Large intestine (tissue), 3 donors: ENCODE data around the gene KLK11. TPM values are rescaled to one million over a fixed set of nuclear protein-coding genes. Genes with fewer than 3 reads are reported as not detected.

ENCODE experiments used
- DNase-seq, 2 donors: peaks; one replicate each; pipeline versions ENCODE4 v3.0.0 to v3.0.0-alpha.2; 2013
- H3K27ac ChIP-seq: one replicate; pipeline ENCODE4 v1.5.1; 2013; ENCODE audit warnings: low read length
- H3K27me3 ChIP-seq: 2 replicates; pipeline ENCODE4 v1.6.1; 2013; ENCODE audit warnings: low read length; ENCODE audit not compliant: control insufficient read depth, insufficient read depth
- H3K36me3 ChIP-seq: 2 replicates; pipeline ENCODE4 v1.6.1; 2013; ENCODE audit warnings: low read length; ENCODE audit not compliant: control insufficient read depth, insufficient read depth
- H3K4me1 ChIP-seq: one replicate; pipeline ENCODE4 v1.6.1; 2013; ENCODE audit warnings: low read length; ENCODE audit not compliant: control insufficient read depth, insufficient read depth
- H3K4me3 ChIP-seq: one replicate; pipeline ENCODE4 v1.5.1; 2013; ENCODE audit warnings: low read length
- H3K9me3 ChIP-seq: one replicate; pipeline ENCODE4 v1.6.1; 2013; ENCODE audit warnings: mild to moderate bottlenecking, low read depth, low read length, moderate library complexity; ENCODE audit not compliant: control insufficient read depth
- WGBS: methylation state at CpG from one replicate; pipeline ENCODE4 v1.1.5; 2013; ENCODE audit warnings: low lambda C conversion rate; ENCODE audit not compliant: insufficient coverage; 5-methylcytosine and 5-hydroxymethylcytosine counted together
- polyA plus RNA-seq: library from polyadenylated mRNA; unstranded; fragments of 120-200 nt; gene quantifications from one replicate; pipeline ENCODE4 v1.2.1, GENCODE V29; 2013

Gene KLK11
- polyA plus RNA-seq, 1 donor: 10.3 TPM

GRCh38 chr19:51019544-51019925, 6.9 kb downstream of the KLK11 start, which contains the start of gene KLK10:
Gene KLK10 (minus strand): TSS chr19:51019709. CDS start chr19:51019130, 579 bp downstream.
- DNase-seq: no peak
- no peak within 1 kb of the TSS for H3K27ac ChIP-seq
- WGBS: no CpG with 5 or more reads among the region's 14 CpGs
- no peak within 1 kb of the TSS for H3K4me3 ChIP-seq
- H3K9me3 ChIP-seq: peaks cover 4% of the 10 kb centered on the region
- H3K36me3 ChIP-seq: no peaks in the 10 kb centered on the region
- no peaks in the 10 kb centered on the region for H3K4me1 ChIP-seq
- peaks cover 60% of the 10 kb centered on the region for H3K27me3 ChIP-seq

- H3K27me3 ChIP-seq: peaks cover 65% of the 10 kb centered on the region
- DNase-seq: no peak
- no peak overlapping the region for H3K4me3 ChIP-seq
- H3K9me3 ChIP-seq: peaks cover 4% of the 10 kb centered on the region
- no peaks in the 10 kb centered on the region for H3K4me1 ChIP-seq
- H3K36me3 ChIP-seq: no peaks in the 10 kb centered on the region
- no peak overlapping the region for H3K27ac ChIP-seq
- no CpG with 5 or more reads among the region's 68 CpGs for WGBS
These were observed 7.5 kb downstream of the KLK11 start for GRCh38 chr19:51018745-51019543.

- Histone ChIP-seq H3K27me3 (peaks cover 65% of the 10 kb centered on the region), H3K9me3 (peaks cover 4% of the 10 kb centered on the region), H3K4me1 (no peaks in the 10 kb centered on the region), H3K36me3 (no peaks in the 10 kb centered on the region), H3K27ac (no peak overlapping the region), H3K4me3 (no peak overlapping the region)
- peak in 1 of 2 donors; percentile 18 for DNase-seq
- WGBS: no CpG with 5 or more reads among the region's 68 CpGs
These were observed 9.4 kb downstream of the KLK11 start for GRCh38 chr19:51016798-51017683.

GRCh38 chr19:51015691-51016267, 10.6 kb downstream of the KLK11 start:
- Histone ChIP-seq H3K9me3 (peaks cover 4% of the 10 kb centered on the region), H3K27me3 (peaks cover 61% of the 10 kb centered on the region), H3K36me3 (no peaks in the 10 kb centered on the region), H3K4me1 (no peaks in the 10 kb centered on the region), H3K27ac (no peak overlapping the region), H3K4me3 (no peak overlapping the region)
- WGBS: no CpG with 5 or more reads among the region's 19 CpGs
- no peak for DNase-seq

GRCh38 chr19:51014242-51014641, 12.2 kb downstream of the KLK11 start:
- Histone ChIP-seq H3K27ac (no peak overlapping the region), H3K4me1 (no peaks in the 10 kb centered on the region), H3K4me3 (no peak overlapping the region), H3K27me3 (peaks cover 52% of the 10 kb centered on the region), H3K9me3 (peaks cover 4% of the 10 kb centered on the region), H3K36me3 (no peaks in the 10 kb centered on the region)
- DNase-seq: no peak
- WGBS: 100% methylated on average over 1 of the region's 6 CpGs

GRCh38 chr19:51012661-51013190, 13.7 kb downstream of the KLK11 start:
- DNase-seq: no peak
- WGBS: no CpG with 5 or more reads among the region's 12 CpGs
- H3K27me3 ChIP-seq: peaks cover 37% of the 10 kb centered on the region

GRCh38 chr19:51010066-51010795, 16.2 kb downstream of the KLK11 start:
- Histone ChIP-seq H3K4me1 (no peaks in the 10 kb centered on the region), H3K9me3 (no peaks in the 10 kb centered on the region), H3K4me3 (no peak overlapping the region), H3K27ac (no peak overlapping the region), H3K36me3 (no peaks in the 10 kb centered on the region), H3K27me3 (peaks cover 17% of the 10 kb centered on the region)
- DNase-seq: no peak
- 0% methylated on average over 1 of the region's 4 CpGs for WGBS

More at GRCh38 chr19:51012661-51013190, 13.7 kb downstream of the KLK11 start:
- Histone ChIP-seq H3K27ac (no peak overlapping the region), H3K36me3 (no peaks in the 10 kb centered on the region), H3K4me3 (no peak overlapping the region), H3K4me1 (no peaks in the 10 kb centered on the region), H3K9me3 (peaks cover 4% of the 10 kb centered on the region)

- H3K9me3 ChIP-seq: no peaks in the 10 kb centered on the region
- no peak overlapping the region for H3K4me3 ChIP-seq
- peaks cover 8% of the 10 kb centered on the region for H3K27me3 ChIP-seq
- H3K4me1 ChIP-seq: no peaks in the 10 kb centered on the region
- H3K27ac ChIP-seq: no peak overlapping the region
- DNase-seq: no peak
- WGBS: no CpG with 5 or more reads among the region's 19 CpGs
- H3K36me3 ChIP-seq: no peaks in the 10 kb centered on the region
These were observed 17.1 kb downstream of the KLK11 start for GRCh38 chr19:51009061-51009891.

GRCh38 chr19:51007488-51007887, 18.9 kb downstream of the KLK11 start:
- WGBS: 83% methylated on average over 1 of the region's 3 CpGs
- Histone ChIP-seq H3K36me3 (no peaks in the 10 kb centered on the region), H3K27me3 (peaks cover 6% of the 10 kb centered on the region), H3K4me3 (no peak overlapping the region), H3K4me1 (no peaks in the 10 kb centered on the region), H3K27ac (no peak overlapping the region), H3K9me3 (peaks cover under 1% of the 10 kb centered on the region)
- DNase-seq: no peak
